ENCODE results near the gene PLXNB1. TPM values are rescaled to one million over a fixed set of nuclear protein-coding genes. Genes with fewer than 3 reads are reported as not detected.

The PLXNB1 gene
- total and polyA plus RNA-seq, 2 of the 13 experiments (the other 11 are each of a cell fraction or from before 2014, with no cell fraction given): 86.0 to 143 TPM

- Histone ChIP-seq H3K9me3 (ENCODE audit: low read length) (no peaks in the 10 kb centered on the region), H4K20me1 (ENCODE audit: insufficient read depth, low read length) (peaks cover 68% of the 10 kb centered on the region), H3K27ac (ENCODE audit: extremely low read length, insufficient read depth, low read length) (peak overlapping the region; percentile 99), H3K4me2 (ENCODE audit: low read depth, low read length) (peak overlapping the region; percentile 100), H3K79me2 (ENCODE audit: insufficient read depth, low read length) (peaks cover 69% of the 10 kb centered on the region), H3K27me3 (ENCODE audit: control insufficient read depth in 1 of 2, insufficient read depth in 2 of 2, low read length in 2 of 2) (no peaks in the 10 kb centered on the region), H3K4me3 (replicated peaks in 1 of 3; ENCODE audit: insufficient read depth in 1 of 3, low read depth in 2 of 3, low read length in 3 of 3) (peak overlapping the region; percentile 79 to 93 (median 86)), H3K36me3 (replicated peaks in 1 of 2; ENCODE audit: control insufficient read depth in 1 of 2, insufficient read depth in 2 of 2, low read length in 2 of 2) (peaks cover 26 to 43% of the 10 kb centered on the region in 2 experiments; a peak in 4 of 5 replicates), H2AFZ (ENCODE audit: low read length) (no peak overlapping the region), H3K9ac (ENCODE audit: insufficient read depth, low read depth, low read length) (peak overlapping the region; percentile 96), H3K4me1 (ENCODE audit: insufficient read depth, low read length) (peaks cover 79% of the 10 kb centered on the region)
- whole genome bisulfite sequencing (ENCODE audit: low lambda C conversion rate): 29% methylated on average over 10 of the region's 11 CpGs
- CTCF ChIA-PET (ENCODE audit: low intra/inter-chr PET ratio, low total read pairs): interaction anchor here (3.1 kb wide), 1 partner anchor 9 kb away, joined by 14 read pairs; no protein-coding TSS in a partner anchor
- no peak for DNase-seq (ENCODE audit: low spot score)
- FAIRE-seq: no peak
- POLR2A ChIA-PET: interaction anchor here (0.9 to 9.0 kb wide), 6 partner anchors 7 to 47 kb away, joined by 3 to 130 read pairs (median 10); partner anchors contain the start of genes CCDC51 and TMA7
- no peak for ATAC-seq
- BruUV-seq (replicated peaks): no TSS peak
- in situ Hi-C loops (cut with HindIII; ENCODE audit: extremely low pct_ligation_motif_present, low pct_unique_long_range_greater_than_20kb) (no loop called here), intact Hi-C loops (cut with micrococcal nuclease; ENCODE audit: unreplicated experiment) (no loop called here)
- TF ChIP-seq DR1 (CRISPR knock-in tag; IDR thresholded peaks at IDR 0.05): no peak
- TF ChIP-seq ZNF343 (CRISPR knock-in tag; IDR thresholded peaks at IDR 0.05): no peak
- TF ChIP-seq RBM39 (IDR thresholded peaks at IDR 0.05; ENCODE audit: low read depth, low read length, poor library complexity, severe bottlenecking): peak; percentile 42
- TF ChIP-seq MED1 (CRISPR knock-in tag; IDR thresholded peaks at IDR 0.05): no peak
- no peak for TF ChIP-seq PAXIP1 (CRISPR knock-in tag; conservative IDR thresholded peaks at IDR 0.05)
- no peak for TF ChIP-seq DBP (CRISPR knock-in tag; IDR thresholded peaks at IDR 0.05; ENCODE audit: not compliant biosample characterization)
- TF ChIP-seq TIGD3 (CRISPR knock-in tag; IDR thresholded peaks at IDR 0.05; ENCODE audit: borderline replicate concordance): 0 out of 2 replicates have a peak, but pooled peaks have one; percentile 42
- peak; percentile 21; the same call in 1 of the 2 replicates for TF ChIP-seq TARDBP (CRISPR knock-in tag; IDR thresholded peaks at IDR 0.05)
- no peak for TF ChIP-seq CENPX (CRISPR knock-in tag; IDR thresholded peaks at IDR 0.05)
- TF ChIP-seq HNRNPLL (IDR thresholded peaks at IDR 0.05; ENCODE audit: low read depth, low read length, poor library complexity, severe bottlenecking): peak; percentile 41
- no peak for TF ChIP-seq ZNF460 (CRISPR knock-in tag; IDR thresholded peaks at IDR 0.05; ENCODE audit: borderline replicate concordance)
- no peak for TF ChIP-seq NFRKB (IDR thresholded peaks at IDR 0.05)
- TF ChIP-seq ZNF430 (CRISPR knock-in tag; IDR thresholded peaks at IDR 0.05): no peak
- no peak for TF ChIP-seq PCBP1 (IDR thresholded peaks at IDR 0.05; ENCODE audit: borderline replicate concordance, low read depth, low read length)
These were observed 3.4 kb downstream of the PLXNB1 start for GRCh38 chr3:48426401-48426909.

Data from HepG2 (cell line).